Fibroblast of skin of left quadriceps (primary cell): ENCODE data around the gene UFD1.

Experiments
- DNase-seq, 2 experiments: peaks; one replicate each; pipeline ENCODE4 v3.0.0-alpha.2; 2013; ENCODE audit warnings: low read depth in 2 of 2

Gene UFD1

DNA sequence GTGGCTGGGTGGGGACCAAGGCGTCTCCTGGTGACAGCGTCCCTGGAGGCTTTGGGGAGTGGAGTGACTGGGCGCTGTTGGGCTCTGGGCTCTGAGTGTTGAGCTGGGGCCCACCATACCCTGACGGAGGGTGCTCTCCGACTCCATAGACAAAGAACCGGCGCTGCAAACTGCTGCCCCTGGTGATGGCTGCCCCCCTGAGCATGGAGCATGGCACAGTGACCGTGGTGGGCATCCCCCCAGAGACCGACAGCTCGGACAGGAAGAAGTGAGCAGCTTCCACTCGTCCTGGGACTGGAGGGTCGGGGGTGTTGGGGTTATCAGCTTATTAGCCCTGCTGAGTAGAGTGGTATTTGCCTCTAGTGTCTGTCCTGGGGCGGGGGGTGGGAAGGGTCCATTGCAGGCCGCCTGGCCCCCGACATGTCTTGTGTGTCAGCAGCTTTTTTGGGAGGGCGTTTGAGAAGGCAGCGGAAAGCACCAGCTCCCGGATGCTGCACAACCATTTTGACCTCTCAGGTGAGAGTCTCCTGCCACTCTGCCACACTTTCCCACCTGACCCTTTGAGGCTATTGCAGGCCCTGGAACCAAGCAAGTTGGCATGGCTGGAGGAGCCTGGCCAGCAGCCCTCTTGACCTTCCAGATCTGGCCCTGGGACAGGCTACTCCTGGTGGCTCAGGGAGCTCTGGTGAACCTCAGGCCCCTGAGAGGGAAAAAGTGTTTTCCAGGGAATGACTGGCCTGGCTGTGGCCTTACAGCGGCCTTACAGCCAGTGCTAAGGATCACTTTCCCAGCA lies 37.6 kb upstream of the UFD1 start:
- no peak for DNase-seq

- DNase-seq, result no peak
Measured at GRCh38 chr22:19515654-19516377, 36.8 kb upstream of the UFD1 start.

DNA sequence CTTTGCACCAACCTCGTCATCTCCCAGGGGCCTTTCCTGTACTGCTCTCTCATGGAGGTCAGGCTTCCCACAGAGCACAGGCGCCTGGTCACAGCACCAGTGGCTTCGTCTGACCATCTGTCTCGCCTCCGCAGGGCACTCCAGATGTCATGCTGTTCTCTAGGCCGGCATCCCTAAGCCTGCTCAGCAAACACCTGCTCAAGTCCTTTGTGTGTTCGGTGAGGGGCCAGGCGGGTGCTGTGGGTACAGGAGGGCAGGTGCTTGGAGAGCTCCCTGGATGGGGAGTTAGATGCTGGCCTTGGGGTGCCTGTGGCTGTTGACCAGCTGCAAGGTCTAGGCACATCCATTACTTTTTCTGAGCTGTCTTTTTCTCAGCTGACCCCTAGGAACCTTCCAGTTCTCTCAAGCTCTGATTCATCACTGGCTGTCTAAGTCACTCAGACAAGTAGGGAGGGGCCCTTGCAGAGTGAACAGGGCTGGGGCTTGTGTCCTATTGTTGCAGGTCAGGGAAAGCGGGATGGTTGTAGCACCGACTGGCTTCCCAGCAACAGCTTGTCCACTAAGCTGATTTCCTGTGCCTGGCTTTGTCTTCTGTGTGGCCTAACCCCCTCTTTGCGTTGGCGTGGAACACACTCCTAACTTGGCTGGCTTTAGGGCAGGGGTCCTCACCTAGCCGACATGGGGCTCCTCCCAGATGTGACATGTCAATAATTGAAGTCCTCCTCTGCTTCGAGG lies 36.0 kb upstream of the UFD1 start:
- DNase-seq, result no peak

DNA sequence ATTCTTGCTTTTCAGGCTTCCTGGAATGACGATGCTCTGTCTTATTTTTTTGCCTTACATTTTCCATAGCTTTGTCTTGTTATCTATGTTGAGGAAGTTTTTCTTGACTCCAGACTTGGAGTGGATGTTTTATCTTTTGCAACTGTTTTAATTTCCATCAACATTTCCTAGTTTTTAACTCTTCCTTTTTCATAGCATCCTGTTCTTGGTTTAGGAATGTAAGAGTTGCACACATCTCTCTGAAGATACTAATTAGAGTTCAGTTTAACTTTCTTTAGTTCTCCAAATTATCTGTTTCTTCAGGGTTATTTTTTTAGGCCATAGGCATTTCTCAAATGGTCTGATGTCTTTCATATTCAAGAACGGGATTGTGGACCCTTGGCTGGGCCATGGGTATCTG lies 34.8 kb upstream of the UFD1 start:
- no peak for DNase-seq

GRCh38 chr22:19510919-19511341 lies 31.9 kb upstream of the UFD1 start:
- no peak for DNase-seq

DNA sequence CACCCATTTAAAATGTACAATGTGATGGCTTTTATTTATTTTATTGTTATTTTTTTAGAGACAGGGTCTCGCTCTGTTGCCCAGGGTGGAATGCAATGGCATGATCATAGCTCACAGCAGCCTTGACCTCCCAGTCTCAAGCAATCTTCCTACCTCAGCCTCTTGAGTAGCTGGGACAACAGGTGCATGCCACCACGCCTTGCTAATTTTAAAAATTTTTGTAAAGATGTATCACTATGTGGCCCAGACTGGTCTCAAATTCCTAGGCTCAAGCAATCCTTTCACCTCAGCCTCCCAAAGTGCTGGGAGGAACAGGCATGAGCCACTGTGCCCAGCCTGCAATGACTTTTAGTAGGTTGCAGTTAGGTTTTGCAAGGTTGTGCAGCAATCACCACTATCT lies 30.9 kb upstream of the UFD1 start:
- DNase-seq, result no peak

GRCh38 chr22:19509191-19509590 lies 30.2 kb upstream of the UFD1 start:
- no peak for DNase-seq

- no peak for DNase-seq
Measured at GRCh38 chr22:19508024-19508776, 29.2 kb upstream of the UFD1 start.

- no peak for DNase-seq
Measured at GRCh38 chr22:19507534-19507861, 28.5 kb upstream of the UFD1 start.

GRCh38 chr22:19506212-19506611 lies 27.2 kb upstream of the UFD1 start:
- DNase-seq, result no peak

DNA sequence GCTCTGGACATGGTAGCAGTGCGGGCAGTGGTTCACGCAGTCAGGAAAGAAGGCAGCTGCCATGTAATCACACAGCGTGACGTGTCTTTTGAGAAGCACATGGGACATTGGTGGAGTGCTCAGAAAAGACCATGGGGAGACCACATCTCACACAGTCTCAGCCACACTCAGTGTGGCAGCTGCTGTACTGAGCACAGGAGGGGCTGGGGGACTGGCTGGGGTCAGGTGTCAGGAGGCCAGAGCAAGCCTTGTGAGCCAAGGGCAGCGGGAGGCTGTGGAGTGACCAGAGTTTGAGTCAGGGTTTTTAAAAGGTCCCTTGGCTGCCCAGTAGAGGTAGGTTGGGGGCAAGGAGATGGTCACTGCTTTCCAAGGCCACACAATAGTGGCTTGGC lies 26.7 kb upstream of the UFD1 start:
- no peak for DNase-seq

DNA sequence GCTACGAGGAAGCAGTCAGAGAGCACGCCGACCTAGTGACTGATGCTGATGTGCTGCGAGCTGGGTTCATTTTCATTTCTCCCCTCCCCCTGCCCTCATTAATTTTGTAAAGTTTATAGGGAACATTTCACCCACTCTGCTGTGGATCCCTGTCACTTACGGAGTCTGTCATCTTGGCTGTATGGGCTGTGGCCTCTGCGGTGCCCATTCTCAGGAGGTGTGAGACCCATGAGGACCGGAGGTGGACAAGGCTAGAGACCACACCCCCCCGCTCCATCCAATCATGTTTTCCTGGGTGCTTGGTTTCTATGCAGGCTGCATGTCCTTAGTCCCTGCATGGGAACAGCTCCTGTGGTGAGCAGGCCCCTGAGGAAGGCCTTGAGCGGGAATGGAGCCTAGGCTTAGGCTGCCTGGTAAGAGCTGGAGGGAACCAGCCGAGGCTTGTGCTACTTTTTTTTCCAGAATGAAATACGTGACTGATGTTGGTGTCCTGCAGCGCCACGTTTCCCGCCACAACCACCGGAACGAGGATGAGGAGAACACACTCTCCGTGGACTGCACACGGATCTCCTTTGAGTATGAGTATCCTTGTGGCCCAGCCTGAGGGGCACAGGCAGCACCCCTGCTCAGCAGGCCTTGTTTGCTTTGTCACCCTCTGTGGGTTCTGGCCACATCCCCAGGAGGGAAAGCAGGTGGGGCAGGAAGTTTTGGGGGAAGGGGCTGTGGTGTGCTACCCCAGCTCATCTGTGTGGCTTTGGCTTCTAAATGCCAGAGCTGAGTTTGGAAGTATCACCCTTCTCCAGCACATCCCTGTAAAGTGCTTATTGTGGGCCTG lies 26.1 kb upstream of the UFD1 start:
- no peak for DNase-seq

GRCh38 chr22:19503869-19504268 lies 24.9 kb upstream of the UFD1 start:
- DNase-seq, result no peak

DNA sequence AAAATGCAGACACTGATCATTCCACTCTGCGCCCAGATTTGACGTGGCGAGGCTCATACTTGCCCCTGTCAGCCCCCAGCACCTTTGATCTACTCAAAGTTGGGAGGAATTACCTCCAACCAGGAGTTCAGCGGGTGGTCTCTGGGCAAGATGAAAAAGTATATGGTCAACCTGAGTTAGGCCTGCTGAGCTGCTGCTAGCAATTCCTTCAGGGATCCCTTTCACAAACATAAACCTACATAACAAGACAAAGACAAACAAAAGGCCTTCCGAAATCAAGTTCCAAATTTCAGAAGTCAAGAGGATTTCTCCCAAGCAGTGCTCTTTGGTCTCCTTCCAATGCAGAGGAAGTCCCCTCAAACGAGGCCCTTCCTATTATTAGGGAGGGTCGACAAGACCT lies 24.4 kb upstream of the UFD1 start:
- DNase-seq, result no peak

- no peak for DNase-seq
Measured at GRCh38 chr22:19501897-19502447, 23.0 kb upstream of the UFD1 start.

DNA sequence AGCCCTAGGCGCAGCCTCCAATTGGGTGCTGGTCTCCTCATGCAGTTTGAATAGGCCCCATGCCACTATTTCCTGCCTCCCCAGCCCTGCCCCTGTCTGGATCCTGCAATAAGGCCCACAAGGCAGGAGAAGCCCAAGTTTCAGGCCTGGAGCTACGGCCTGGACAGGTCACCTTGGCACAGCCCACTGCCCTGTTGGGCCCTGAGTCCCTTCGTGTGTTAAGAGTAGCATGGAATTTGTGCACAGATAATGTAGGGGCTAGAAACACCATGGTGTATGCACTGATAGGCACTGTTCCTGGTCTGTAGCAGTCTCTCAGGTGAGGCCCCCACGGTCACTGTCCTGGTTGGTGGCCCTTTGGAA lies 20.9 kb upstream of the UFD1 start:
- DNase-seq, result no peak

DNA sequence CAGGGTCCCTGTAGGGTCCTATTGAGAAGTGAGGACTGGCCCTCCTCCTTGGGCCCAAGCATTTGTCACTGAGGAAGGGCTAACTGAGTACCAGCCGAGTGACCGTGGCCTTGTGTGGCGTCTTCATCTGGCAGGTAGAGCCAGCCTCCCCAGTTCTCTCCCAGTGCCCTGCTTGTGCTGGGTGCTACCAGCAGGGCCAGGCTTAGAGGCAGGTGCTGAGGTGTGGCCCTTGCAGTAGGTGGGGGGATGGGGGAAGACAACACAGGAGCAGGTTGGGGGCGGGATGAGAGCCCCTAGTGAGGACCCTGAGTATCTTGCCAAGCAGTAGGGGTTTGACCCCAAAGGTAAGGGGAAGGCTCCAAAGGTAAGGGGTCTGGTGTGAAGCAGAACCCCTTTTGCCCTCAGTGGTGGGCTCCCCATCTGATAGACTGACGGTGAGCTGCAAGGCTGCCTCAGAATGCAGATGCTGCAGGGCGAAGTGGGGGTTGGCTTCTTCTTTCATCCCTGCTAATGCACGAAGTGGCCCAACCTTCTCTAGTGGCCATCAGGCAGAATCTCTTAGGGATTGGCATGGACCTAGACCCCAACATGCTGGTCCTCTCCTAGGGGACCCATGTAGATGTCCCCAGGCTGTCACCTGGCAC lies 20.4 kb upstream of the UFD1 start:
- DNase-seq, result no peak

DNA sequence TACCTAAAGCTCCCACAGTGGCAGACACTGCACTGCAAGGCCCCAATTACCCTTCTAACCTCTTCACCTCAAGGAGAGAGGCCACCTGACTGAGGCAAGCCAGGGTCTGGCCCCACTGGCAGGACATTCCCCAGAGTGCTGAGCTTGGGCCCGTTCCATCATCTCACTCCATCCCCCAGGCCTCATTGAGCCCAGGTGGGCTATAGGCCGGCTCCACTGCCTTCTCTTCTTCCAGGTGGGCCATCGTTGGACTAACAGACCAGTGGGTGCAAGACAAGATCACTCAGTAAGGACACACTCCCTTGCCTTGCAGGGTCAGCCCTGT lies 19.8 kb upstream of the UFD1 start:
- DNase-seq, result no peak

DNA sequence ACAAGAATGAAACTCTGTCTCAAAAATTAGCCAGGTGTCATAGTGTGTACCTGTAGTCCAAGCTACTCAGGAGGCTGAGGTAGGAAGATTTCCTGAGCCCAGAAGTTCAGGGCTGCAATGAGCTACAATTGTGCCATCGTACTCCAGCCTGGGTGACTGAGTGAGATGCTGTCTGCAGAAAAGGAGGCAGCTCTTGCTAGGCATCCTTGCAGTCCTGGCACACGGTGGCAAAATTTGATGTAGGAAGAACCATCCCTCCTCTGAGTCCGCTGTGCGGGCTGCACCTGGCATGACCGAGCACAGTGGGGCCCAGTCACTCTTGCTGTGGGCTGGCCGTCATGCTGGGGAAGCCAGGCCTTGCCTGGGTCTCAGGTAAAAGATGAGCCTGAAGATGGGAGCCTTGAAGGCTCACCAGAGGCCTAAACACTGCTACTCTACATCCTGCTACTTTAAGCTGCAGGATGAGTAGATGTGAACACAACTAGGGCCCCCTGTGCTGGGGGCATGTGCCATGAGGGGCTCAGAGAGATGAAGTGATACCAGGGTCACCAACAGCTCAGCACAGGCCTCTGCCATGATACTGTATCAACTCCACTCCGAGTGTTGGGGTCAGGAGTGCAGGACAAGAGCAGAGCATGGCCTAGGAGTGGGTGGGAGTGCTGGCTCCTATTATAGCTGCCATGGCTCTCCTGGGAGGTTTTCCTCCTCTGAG lies 19.3 kb upstream of the UFD1 start:
- no peak for DNase-seq

DNA sequence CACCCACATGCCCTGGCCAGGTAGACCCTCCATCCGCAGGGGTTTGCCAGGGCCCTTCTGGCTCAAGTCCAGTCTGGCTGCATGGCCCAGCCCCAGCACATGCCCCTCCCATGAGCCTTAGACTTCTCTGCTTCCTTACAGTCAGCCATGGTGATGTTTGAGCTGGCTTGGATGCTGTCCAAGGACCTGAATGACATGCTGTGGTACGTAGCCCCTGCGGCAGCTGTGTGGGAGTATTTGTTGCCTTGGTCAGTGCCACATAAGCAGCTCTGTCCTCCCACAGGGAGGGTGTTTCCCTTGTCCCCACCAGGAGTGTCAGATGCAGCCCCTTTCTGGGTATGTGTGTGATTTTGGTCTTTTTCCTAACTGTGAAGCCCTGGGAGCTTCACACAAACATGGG lies 18.3 kb upstream of the UFD1 start:
- DNase-seq, result no peak
